A549 (cell line): ENCODE measurements around the gene AKAP11. TPM values are rescaled to one million over a fixed set of nuclear protein-coding genes. Genes with fewer than 3 reads are reported as not detected.

Experiments used
- ATAC-seq, 2 experiments: fragments of 200-7000 bp in 1 of 2; fragments of >200 bp in 1 of 2; cut with Nextera tagmentation in 1 of 2; cut with Tn5 transposase in 1 of 2; 3 replicates each; pipeline versions ENCODE4 v1.8.0 to v1.9.1; 2018 to 2020; ENCODE audit warnings: mild to moderate bottlenecking in 1 of 2, moderate library complexity in 1 of 2
- CTCF ChIA-PET: fragments of 300-600 bp; sonication (Branson Sonifier 250); formaldehyde crosslinking; extraction: SDS; loops from one replicate; lab custom pipeline; 2021; ENCODE audit warnings: antibody characterized with exemption, inconsistent platforms; lab: Yijun Ruan, JAX
- POLR2A ChIA-PET: fragments of 350-600 bp; formaldehyde crosslinking; extraction: SDS; loops from one replicate; lab custom pipeline; 2021; ENCODE audit warnings: antibody characterized with exemption, inconsistent platforms; lab: Yijun Ruan, JAX
- DNase-seq, 2 experiments: peaks; one replicate each; pipeline versions ENCODE4 v3.0.0 to v3.0.0-alpha.2; 2011 to 2016; ENCODE audit warnings: low read depth in 1 of 2, low spot score in 1 of 2
- FAIRE-seq: peaks from 2 replicates; lab custom pipeline; 2011; peaks lifted over from hg19 to GRCh38; lab: Jason Lieb, UNC
- H3K27ac ChIP-seq, 2 experiments: fragments of >200 bp; sonication (Bioruptor Twin); formaldehyde crosslinking; 3 replicates each; pipeline ENCODE4 v1.5.1; 2016 to 2017
- H3K4me1 ChIP-seq: fragments of >200 bp; sonication (Bioruptor Twin); formaldehyde crosslinking; 3 replicates; pipeline ENCODE4 v1.6.1; 2016
- H3K4me2 ChIP-seq: fragments of >200 bp; sonication (Bioruptor Twin); formaldehyde crosslinking; 3 replicates; pipeline ENCODE4 v1.6.1; 2016
- H3K4me3 ChIP-seq: fragments of >200 bp; sonication (Bioruptor Twin); formaldehyde crosslinking; 3 replicates; pipeline ENCODE4 v1.5.1; 2016
- H3K9me3 ChIP-seq: fragments of >200 bp; sonication (Bioruptor Twin); formaldehyde crosslinking; 3 replicates; pipeline ENCODE4 v1.6.1; 2016
- BHLHE40 ChIP-seq: IDR thresholded peaks from 2 replicates; pipeline ENCODE4 v1.6.1; 2012; ENCODE audit warnings: low read depth, low read length, inconsistent platforms
- CHD4 ChIP-seq: fragments of 200-600 bp; sonication (generic); IDR thresholded peaks from 2 replicates; pipeline ENCODE4 v1.6.1; 2016; ENCODE audit warnings: antibody characterized with exemption, mild to moderate bottlenecking, borderline replicate concordance
- EHMT2 ChIP-seq: fragments of 200-600 bp; sonication (generic); IDR thresholded peaks from 2 replicates; pipeline ENCODE4 v1.6.1; 2016; ENCODE audit warnings: antibody characterized with exemption, low read depth, mild to moderate bottlenecking, moderate library complexity
- EP300 ChIP-seq, 2 experiments: fragments of >200 bp; sonication (Bioruptor Twin); formaldehyde crosslinking; IDR thresholded peaks; 2 replicates in 1 of 2; 3 replicates in 1 of 2; pipeline ENCODE4 v1.6.1; 2016 to 2017
- HOXA7 ChIP-seq: fragments of 250-450 bp; sonication (Bioruptor Pico); IDR thresholded peaks from 2 replicates; pipeline ENCODE4 v1.5.0; 2020; ENCODE audit warnings: mild to moderate bottlenecking, moderate library complexity
- HOXB5 ChIP-seq: fragments of 250-450 bp; sonication (Bioruptor Pico); IDR thresholded peaks from 2 replicates; pipeline ENCODE4 v1.5.0; 2020; ENCODE audit warnings: mild to moderate bottlenecking, moderate library complexity
- KDM1A ChIP-seq: fragments of 200-600 bp; sonication (generic); IDR thresholded peaks from 2 replicates; pipeline ENCODE4 v1.6.1; 2016; ENCODE audit warnings: low read depth, mild to moderate bottlenecking
- MAFK ChIP-seq: fragments of 450-650 bp; IDR thresholded peaks from 2 replicates; pipeline ENCODE4 v1.6.1; 2014; ENCODE audit not compliant: partially characterized antibody
- MAZ ChIP-seq: fragments of 150-350 bp; IDR thresholded peaks from 2 replicates; pipeline ENCODE4 v1.6.1; 2014; ENCODE audit warnings: antibody characterized with exemption, low read depth, low read length, borderline replicate concordance
- MYC ChIP-seq: IDR thresholded peaks from 2 replicates; pipeline ENCODE4 v1.6.1; 2012; ENCODE audit warnings: mild to moderate bottlenecking, inconsistent platforms, low read length, improper control_type of control experiment, borderline replicate concordance
- NPAS2 ChIP-seq: fragments of 250-450 bp; sonication (Bioruptor Pico); IDR thresholded peaks from 2 replicates; pipeline ENCODE4 v1.8.0; 2022; ENCODE audit warnings: mild to moderate bottlenecking, moderate library complexity, borderline replicate concordance
- NR3C1 ChIP-seq: fragments of >200 bp; sonication (Bioruptor Twin); formaldehyde crosslinking; IDR thresholded peaks from 3 replicates; pipeline ENCODE4 v1.6.1; 2017
- PBX3 ChIP-seq: IDR thresholded peaks from 2 replicates; pipeline ENCODE4 v1.6.1; 2012
- RAD21 ChIP-seq, 2 experiments: fragments of >200 bp in 1 of 2; sonication (Bioruptor Twin) in 1 of 2; formaldehyde crosslinking in 1 of 2; IDR thresholded peaks in 1 of 2; conservative IDR thresholded peaks in 1 of 2; 2 replicates in 1 of 2; 3 replicates in 1 of 2; pipeline ENCODE4 v1.6.1; 2012 to 2018; ENCODE audit warnings: inconsistent platforms in 1 of 2
- RFX5 ChIP-seq: fragments of 450-650 bp; IDR thresholded peaks from 2 replicates; pipeline ENCODE4 v1.7.1; 2014; ENCODE audit warnings: antibody characterized with exemption, mild to moderate bottlenecking, moderate library complexity
- ZFP36 ChIP-seq: fragments of 450-650 bp; IDR thresholded peaks from 2 replicates; pipeline ENCODE4 v1.6.1; 2014; ENCODE audit warnings: borderline replicate concordance; ENCODE audit not compliant: partially characterized antibody
- ZSCAN20 ChIP-seq: fragments of 250-450 bp; sonication (Bioruptor Pico); IDR thresholded peaks from 2 replicates; pipeline ENCODE4 v1.8.0; 2022; ENCODE audit warnings: mild to moderate bottlenecking, moderate library complexity
- WGBS: methylation state at CpG from one replicate; pipeline ENCODE4 v1.1.6; 2017; ENCODE audit errors: missing lambda C conversion rate; 5-methylcytosine and 5-hydroxymethylcytosine counted together
- polyA plus RNA-seq, 4 experiments: library from polyadenylated mRNA; depleted of rRNA in 3 of 4; stranded (reverse); fragments of >200 nt; fragmentation: RNase III in 1 of 4; extraction: RNeasy Plus Mini Kit Qiagen cat#74134 plus additional on column Dnase treatment in 1 of 4; gene quantifications; 2 replicates in 3 of 4; 3 replicates in 1 of 4; pipeline ENCODE4 v1.2.3, GENCODE V29; 2011 to 2017
- TF ChIP-seq, protein P1 (sequence below): fragments of >200 bp; sonication (Bioruptor Twin); formaldehyde crosslinking; IDR thresholded peaks from 2 replicates; pipeline ENCODE4 v1.6.1; 2016
- TF ChIP-seq, protein P2 (sequence below): IDR thresholded peaks from 2 replicates; pipeline ENCODE4 v1.6.1; 2012; ENCODE audit warnings: low read depth, borderline replicate concordance

The AKAP11 gene
- polyA plus RNA-seq, 2 of the 4 experiments (the other 2 are of a cell fraction), result 7.2 to 21.3 TPM

DNA sequence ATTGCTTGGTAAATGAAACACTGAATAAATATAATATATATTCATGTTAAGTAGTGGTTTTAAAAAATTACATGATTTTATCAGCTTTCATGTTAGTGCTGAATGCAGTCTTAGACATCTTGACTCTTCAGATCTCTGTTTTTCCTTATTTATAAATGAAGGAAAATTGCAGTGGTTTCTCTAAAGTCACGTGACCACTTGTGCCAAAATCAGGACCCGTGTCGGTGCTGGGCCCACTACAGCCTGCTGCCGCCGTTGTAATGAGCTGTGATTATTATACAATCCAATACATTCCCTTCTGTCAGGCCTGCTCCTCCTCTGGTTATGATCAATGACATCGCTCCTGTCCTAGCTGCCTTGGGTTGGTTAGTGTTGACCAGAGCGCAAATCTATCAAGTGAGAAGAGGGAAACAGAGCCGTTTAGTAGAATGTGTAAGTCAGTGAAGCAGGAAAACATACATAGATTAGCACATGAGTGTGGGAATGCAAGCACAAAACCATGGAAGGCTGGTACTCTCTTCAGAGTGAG, 88.2 kb downstream of the AKAP11 start:
- ChIA-PET POLR2A (no interaction called here), CTCF (no interaction called here)
- TF ChIP-seq MYC (no peak), RFX5 (no peak), PBX3 (no peak), ZSCAN20 (CRISPR knock-in tag) (no peak), RAD21 (conservative IDR thresholded peaks at IDR 0.05 in 1 of 2, IDR thresholded peaks at IDR 0.05 in 1 of 2) (no peak), MAFK (no peak), EP300 (IDR thresholded peaks at IDR 0.05) (no peak)
- H3K4me3 ChIP-seq, result no peak overlapping the region
- FAIRE-seq (no peak), ATAC-seq (no peak), DNase-seq (no peak)
- H3K9me3 ChIP-seq, result no peaks in the 10 kb centered on the region
- H3K4me2 ChIP-seq, result no peak overlapping the region
- H3K27ac ChIP-seq, result no peak overlapping the region
- 78% methylated on average over 8 of the region's 8 CpGs for WGBS
- H3K4me1 ChIP-seq, result no peaks in the 10 kb centered on the region

GRCh38 chr13:42361701-42362100, 89.7 kb downstream of the AKAP11 start:
- Histone ChIP-seq H3K9me3 (no peaks in the 10 kb centered on the region), H3K27ac (no peak overlapping the region), H3K4me2 (no peak overlapping the region), H3K4me1 (no peaks in the 10 kb centered on the region), H3K4me3 (no peak overlapping the region)
- WGBS, result 66% methylated on average over 6 of the region's 6 CpGs
- no peak for FAIRE-seq
- POLR2A ChIA-PET, result no interaction called here
- ATAC-seq, result no peak
- DNase-seq, result no peak
- TF ChIP-seq ZFP36 (no peak), HOXA7 (no peak)
- CTCF ChIA-PET, result no interaction called here

- TF ChIP-seq KDM1A (no peak), CHD4 (no peak), EHMT2 (no peak), NR3C1 (no peak), HOXB5 (CRISPR knock-in tag) (no peak), NPAS2 (CRISPR knock-in tag) (no peak), BHLHE40 (no peak), ZFP36 (no peak), RAD21 (conservative IDR thresholded peaks at IDR 0.05 in 1 of 2, IDR thresholded peaks at IDR 0.05 in 1 of 2) (no peak), ZSCAN20 (CRISPR knock-in tag) (no peak)
- TF ChIP-seq, protein P1, sequence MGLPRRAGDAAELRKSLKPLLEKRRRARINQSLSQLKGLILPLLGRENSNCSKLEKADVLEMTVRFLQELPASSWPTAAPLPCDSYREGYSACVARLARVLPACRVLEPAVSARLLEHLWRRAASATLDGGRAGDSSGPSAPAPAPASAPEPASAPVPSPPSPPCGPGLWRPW, result no peak
- Histone ChIP-seq H3K27ac (no peak overlapping the region), H3K4me2 (no peak overlapping the region; the same call in 2 of the 3 replicates), H3K4me3 (no peak overlapping the region), H3K9me3 (no peaks in the 10 kb centered on the region), H3K4me1 (no peaks in the 10 kb centered on the region)
- peak; percentile 53 to 56; a peak in 3 of 6 replicates for ATAC-seq
- 25% methylated on average over 3 of the region's 3 CpGs for WGBS
- ChIA-PET CTCF (interaction anchor here (0.6 kb wide), 1 partner anchor 115 kb away, joined by 3 read pairs; no protein-coding TSS in a partner anchor), POLR2A (no interaction called here)
- peak; percentile 4 to 10 for DNase-seq
- FAIRE-seq, result no peak
Observed at GRCh38 chr13:42363941-42364612, 92.1 kb downstream of the AKAP11 start.

- peak in 1 of 2 experiments; percentile 4 for DNase-seq
- ChIA-PET CTCF (no interaction called here), POLR2A (no interaction called here)
- H3K4me3 ChIP-seq, result no peak overlapping the region
- H3K27ac ChIP-seq, result no peak overlapping the region
- TF ChIP-seq MAZ (no peak), HOXB5 (CRISPR knock-in tag) (no peak), EHMT2 (no peak)
- TF ChIP-seq, protein P2, sequence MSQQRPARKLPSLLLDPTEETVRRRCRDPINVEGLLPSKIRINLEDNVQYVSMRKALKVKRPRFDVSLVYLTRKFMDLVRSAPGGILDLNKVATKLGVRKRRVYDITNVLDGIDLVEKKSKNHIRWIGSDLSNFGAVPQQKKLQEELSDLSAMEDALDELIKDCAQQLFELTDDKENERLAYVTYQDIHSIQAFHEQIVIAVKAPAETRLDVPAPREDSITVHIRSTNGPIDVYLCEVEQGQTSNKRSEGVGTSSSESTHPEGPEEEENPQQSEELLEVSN, result no peak
- 16% methylated on average over 2 of the region's 2 CpGs for WGBS
- H3K4me1 ChIP-seq, result no peaks in the 10 kb centered on the region
- H3K4me2 ChIP-seq, result no peak overlapping the region
- no peak for FAIRE-seq
- no peaks in the 10 kb centered on the region for H3K9me3 ChIP-seq
- ATAC-seq, result peak in 1 of 2 experiments; percentile 46; a peak in 2 of 6 replicates
Observed at GRCh38 chr13:42364613-42365000, 92.7 kb downstream of the AKAP11 start.
